ENCODE measurements around the gene PPM1E.
"Not testable (repeated sequence)": the region's sequence is repeated elsewhere in the genome, so short reads cannot be mapped to it uniquely, and the experiment has no call there.

The PPM1E gene

GRCh38 chr17:58840820-58841612, 85.4 kb downstream of the PPM1E start:
- no peak for DNase-seq (ENCODE audit: low spot score)

DNA sequence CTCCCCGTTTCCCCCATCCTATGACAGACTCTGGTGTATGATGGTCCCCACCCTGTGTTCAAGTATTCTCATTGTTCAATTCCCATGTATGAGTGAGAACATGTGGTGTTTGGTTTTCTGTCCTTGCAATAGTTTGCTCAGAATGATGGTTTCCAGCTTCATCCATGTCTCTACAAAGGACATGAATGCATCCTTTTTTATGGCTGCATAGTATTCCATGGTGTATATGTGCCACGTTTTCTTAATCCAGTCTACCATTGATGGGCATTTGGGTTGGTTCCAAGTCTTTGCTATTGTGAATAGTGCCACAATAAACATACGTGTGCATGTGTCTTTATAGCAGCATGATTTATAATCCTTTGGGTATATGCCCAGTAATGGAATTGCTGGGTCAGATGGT, 90.8 kb downstream of the PPM1E start:
- DNase-seq (ENCODE audit: low spot score) = not testable (repeated sequence)

DNA sequence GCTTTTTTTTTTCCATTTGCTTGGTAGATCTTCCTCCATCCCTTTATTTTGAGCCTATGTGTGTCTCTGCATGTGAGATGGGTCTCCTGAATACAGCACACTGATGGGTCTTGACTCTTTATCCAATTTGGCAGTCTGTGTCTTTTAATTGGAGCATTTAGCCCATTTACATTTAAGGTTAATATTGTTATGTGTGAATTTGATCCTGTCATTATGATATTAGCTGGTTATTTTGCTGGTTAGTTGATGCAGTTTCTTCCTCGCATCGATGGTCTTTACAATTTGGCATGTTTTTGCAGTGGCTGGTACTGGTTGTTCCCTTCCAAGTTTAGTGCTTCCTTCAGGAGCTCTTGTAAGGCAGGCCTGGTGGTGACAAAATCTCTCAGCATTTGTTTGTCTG, 94.5 kb downstream of the PPM1E start:
- not testable (repeated sequence) for DNase-seq (ENCODE audit: low spot score)

GRCh38 chr17:58865301-58865700, 109.6 kb downstream of the PPM1E start:
- no peak for DNase-seq (ENCODE audit: low spot score)

- no peak for DNase-seq (ENCODE audit: low spot score)
Observed at GRCh38 chr17:58870747-58871146, 115.1 kb downstream of the PPM1E start.

- no peak for DNase-seq (ENCODE audit: low spot score)
Observed at GRCh38 chr17:58873926-58874325, 118.3 kb downstream of the PPM1E start.

- DNase-seq (ENCODE audit: low spot score) = no peak
Observed at GRCh38 chr17:58875261-58875660, 119.6 kb downstream of the PPM1E start.

DNA sequence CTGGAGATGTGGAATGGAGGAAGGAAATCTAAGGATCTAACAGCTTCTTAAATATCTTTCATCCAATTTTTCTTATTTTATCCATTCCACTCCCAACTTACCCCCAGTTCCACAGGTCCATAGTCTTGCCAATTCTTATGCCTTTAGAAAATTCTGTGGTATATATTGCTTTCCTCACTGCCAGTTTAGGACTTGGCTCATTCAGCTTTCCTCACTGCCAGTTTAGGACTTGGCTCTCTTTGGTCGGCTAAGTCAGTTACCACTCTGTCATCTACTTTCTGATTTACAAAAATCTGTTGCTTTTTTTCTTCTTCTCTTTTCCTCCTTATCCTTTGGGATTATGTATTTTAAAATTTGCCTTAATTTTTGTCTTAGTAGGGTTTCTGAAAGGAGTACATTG, 128.5 kb downstream of the PPM1E start:
- no peak for DNase-seq (ENCODE audit: low spot score)

DNA sequence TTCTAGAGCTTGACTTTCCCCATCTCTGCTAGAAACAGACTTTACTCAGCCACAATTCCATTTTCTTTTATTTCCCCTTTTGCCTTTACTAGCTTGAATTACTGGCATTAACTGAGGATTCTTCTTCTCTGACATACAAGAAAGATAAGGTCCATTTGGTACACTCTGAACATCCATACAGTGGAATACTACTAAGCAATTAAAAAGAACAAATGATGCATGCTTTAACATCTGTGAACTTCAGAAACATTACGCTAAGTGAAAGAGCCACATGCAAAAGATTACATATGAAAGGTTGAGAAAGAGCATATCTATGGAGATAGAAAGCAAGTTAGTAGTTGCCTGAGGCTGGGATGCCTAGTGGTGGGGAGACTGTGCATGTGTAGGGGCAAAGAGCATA, 130.9 kb downstream of the PPM1E start:
- no peak for DNase-seq (ENCODE audit: low spot score)

DNA sequence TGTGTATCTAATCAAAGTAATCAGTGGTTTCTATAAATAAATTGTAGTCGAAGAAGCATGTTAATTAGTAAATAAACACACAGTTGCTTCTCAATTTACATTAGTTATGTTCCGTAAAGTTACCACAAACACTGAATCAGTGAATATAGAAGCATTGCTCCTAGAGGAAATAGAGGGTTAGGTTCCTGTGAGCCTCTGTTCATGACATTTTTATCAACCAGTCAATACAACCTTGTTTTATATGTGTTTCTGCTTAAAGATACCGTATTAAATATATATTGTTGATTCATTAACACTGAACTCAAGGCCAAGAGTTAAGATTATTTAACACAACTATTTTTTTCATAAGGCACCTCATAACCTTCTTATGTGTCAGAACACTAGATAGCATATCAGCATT, 134.3 kb downstream of the PPM1E start:
- DNase-seq (ENCODE audit: low spot score) = no peak

GRCh38 chr17:58899191-58899590, 143.5 kb downstream of the PPM1E start:
- no peak for DNase-seq (ENCODE audit: low spot score)

GRCh38 chr17:58902322-58902721, 146.7 kb downstream of the PPM1E start:
- no peak for DNase-seq (ENCODE audit: low spot score)

DNA sequence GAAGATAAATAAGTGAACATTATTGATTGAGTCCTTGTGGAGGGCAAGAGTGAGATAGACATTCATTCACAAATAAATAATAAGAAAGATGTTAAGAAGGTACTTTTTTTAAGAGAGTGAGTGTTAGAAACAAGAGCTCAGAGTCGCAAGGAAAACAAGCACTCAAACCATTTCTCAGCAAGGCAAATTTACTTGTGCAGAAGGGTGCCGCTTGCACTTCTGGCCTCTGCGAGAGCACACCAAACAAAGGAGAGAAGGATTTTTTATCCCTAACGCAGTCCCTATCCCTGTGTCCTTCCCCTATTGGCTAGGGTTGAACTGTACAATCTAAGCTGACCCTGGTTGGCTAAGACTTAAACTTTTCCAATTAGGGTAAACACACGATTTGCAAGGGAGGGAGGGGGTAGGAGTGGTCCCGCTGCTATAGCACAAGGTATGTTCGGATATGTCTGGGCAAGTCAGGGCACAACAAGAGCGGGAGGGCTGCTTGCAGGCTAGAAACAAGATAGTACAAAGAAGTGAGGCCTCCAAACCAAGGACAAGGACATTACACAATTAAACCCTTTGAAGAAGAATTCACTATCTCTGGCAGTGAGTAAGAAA, 156.2 kb downstream of the PPM1E start:
- no peak for DNase-seq (ENCODE audit: low spot score)

DNA sequence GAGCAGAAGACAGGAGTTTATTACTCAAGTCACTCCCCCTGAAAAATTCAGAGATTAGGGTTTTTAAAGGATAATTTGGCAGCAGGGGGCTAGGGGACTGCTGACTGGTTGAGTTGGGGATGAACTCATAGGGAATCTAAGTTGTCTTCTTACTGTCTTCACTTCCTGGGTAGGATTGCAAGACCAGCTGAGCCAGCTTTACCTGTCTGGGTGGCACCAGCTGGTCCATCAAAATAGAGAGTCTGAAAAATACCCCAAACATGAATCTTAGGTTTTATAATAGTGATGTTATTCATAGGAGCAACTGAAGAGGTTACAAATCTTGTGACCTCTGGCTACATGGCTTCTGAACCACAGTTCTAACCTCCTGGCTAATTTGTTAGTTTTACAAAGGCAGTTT, 157.9 kb downstream of the PPM1E start:
- no peak for DNase-seq (ENCODE audit: low spot score)

DNA sequence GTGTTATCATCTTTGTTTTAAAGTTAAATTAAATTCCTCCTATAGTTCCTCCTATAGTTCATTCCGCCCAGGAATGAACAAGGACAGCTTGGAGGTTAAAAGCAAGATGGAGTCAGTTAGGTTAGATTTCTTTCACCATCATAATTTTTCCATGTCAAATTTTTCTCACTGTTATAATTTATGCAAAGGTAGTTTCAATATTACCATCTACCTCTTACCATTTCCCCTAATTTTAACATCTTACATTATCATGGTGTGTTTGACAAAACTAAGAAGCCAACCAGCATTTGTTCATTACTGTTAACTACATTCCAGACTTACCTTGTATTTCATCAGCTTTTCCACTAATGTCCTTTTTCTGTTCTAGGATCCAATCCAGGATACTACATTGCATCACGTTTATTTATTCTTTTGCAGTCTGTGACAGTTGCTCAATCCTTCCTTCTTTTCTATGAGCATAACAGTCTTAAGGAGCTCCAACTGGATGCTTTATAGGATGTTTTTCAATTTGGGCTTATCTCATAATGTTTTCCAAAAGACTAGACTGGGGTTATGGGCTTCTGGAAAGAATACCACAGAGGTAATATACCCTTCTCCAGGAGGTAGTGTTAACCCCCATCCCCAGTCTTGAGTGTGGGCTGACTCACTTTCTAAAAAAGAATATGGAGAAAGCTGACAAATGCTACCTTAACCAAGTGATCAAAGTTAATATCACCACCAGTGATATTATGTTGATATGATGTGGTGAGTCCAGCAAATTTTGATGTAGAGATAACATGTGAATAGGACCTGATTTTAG, 158.5 kb downstream of the PPM1E start:
- no peak for DNase-seq (ENCODE audit: low spot score)

DNA sequence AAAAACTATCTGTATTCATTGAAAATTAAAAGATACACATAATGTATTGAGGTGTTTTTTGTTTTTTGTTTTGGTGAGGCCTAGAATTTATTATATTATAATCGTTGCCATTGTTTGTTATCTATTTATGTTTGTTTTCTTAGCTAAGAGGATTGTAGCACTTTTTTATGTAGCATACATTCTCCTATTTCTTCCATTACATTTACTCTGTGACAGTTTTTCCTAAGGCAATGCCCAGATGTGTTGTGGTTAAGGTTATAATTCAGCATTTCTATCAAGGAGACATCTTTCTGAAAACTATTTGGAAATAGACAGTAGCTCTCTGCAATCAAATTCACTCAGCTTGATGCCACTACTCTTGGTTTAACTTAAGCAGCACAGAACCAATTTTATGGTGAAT, 161.6 kb downstream of the PPM1E start:
- no peak for DNase-seq (ENCODE audit: low spot score)

DNA sequence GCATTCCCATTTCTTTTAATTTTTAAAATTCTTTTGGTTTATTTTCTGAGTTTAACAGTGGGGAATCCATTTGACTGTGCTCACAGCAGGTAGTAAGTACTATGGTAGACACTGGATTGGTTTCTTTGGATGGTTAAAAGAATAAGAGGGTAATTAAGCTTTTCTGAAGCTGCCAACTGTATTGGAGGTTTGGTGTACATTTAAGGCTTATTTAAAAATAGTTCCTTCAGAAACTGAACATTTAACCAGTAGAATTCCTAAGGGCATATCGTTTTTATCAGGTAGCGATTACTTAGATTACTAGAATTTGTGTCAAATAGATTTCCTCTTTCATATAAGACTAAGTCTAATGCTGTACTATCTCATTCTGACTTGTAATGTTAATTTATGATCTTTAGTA, 162.4 kb downstream of the PPM1E start:
- no peak for DNase-seq (ENCODE audit: low spot score)

GRCh38 chr17:58918884-58919283, 163.2 kb downstream of the PPM1E start:
- DNase-seq (ENCODE audit: low spot score) = no peak

DNA sequence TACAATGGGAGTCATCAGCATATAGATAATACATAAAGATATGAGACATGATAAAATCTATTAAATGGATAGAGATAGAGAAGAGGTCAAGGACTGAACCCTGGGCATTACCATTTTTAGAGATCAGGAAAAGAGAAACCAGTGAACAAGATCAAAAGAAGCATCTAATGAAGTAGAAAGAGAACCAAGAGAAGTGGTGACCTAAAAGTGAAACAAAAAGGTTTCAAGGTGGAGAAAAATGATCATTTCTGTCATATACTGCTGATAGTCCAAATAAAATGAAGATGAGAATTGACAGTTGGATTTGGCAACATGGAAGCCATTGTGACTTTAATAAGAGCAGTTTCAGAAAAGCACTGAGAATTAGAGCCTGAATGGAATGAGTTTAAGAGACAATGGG, 165.1 kb downstream of the PPM1E start:
- no peak for DNase-seq (ENCODE audit: low spot score)

DNA sequence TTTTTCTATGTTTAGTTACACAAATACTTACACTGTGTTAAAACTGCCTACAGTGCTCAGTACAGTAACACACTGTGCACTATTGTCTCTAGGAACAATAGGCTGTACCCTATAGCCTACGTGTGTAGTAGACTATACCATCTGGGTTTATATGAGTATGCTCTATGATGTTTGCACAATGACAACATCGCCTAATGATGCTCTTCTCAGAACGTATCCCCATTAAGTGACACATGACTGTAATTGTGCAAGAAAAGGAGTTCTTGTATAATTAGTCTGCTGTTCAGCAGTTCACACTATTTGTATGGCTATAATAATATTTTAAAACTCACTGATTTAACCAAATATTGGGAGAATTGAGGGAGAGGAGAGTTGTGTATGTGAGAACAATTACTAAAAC, 177.3 kb downstream of the PPM1E start:
- no peak for DNase-seq (ENCODE audit: low spot score)

DNA sequence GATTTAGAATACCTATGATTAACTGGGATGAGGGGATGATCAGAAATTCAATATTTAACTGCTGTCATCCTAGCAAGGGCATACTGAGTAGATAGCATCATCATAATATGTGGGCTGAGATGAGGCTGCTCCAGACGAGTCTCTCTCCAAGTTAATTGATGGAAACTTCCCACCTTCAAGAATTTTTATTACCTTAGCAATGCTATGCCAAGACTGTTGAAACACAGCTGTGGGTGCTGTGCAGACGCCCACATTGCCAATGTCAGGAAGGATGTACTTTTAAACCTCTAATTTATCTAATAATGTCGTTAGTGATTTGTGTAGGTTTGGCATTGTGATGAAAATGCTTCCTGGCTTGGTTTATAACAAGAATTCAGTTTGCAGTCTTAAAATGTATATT, 180.6 kb downstream of the PPM1E start:
- DNase-seq (ENCODE audit: low spot score) = no peak

GRCh38 chr17:58944166-58944565, 188.5 kb downstream of the PPM1E start:
- no peak for DNase-seq (ENCODE audit: low spot score)

- no peak for DNase-seq (ENCODE audit: low spot score)
Observed at GRCh38 chr17:58947411-58947810, 191.8 kb downstream of the PPM1E start.

Data from globus pallidus (tissue), 1 donor.